IMR-90 (cell line): ENCODE data around the gene FSTL5. TPM values are rescaled to one million over a fixed set of nuclear protein-coding genes. Genes with fewer than 3 reads are reported as not detected.
A peak's percentile ranks its signal among the peaks of the same experiment; 100 is the strongest.

Source experiments
- ATAC-seq: fragments of 200-7000 bp; cut with Tn5 transposase; 2 replicates; pipeline ENCODE4 v1.9.1; 2020; ENCODE audit warnings: low read depth, mild to moderate bottlenecking, moderate library complexity
- BruUV-seq: library from RNA; stranded (reverse); fragments of 400-500 nt; replicated peaks from 2 replicates; lab custom pipeline; 2021; lab: Mats Ljungman, UMichigan
- CTCF ChIA-PET: fragments of 300-600 bp; formaldehyde crosslinking; extraction: SDS; loops from one replicate; lab custom pipeline; 2021; ENCODE audit warnings: antibody characterized with exemption; lab: Yijun Ruan, JAX
- POLR2A ChIA-PET: fragments of 300-600 bp; sonication (Branson Sonifier 250); formaldehyde crosslinking; loops from one replicate; lab custom pipeline; 2022; ENCODE audit warnings: antibody characterized with exemption; ENCODE audit not compliant: unreplicated experiment; lab: Charles Lee
- DNase-seq: peaks from one replicate; pipeline ENCODE4 v3.0.0; 2013
- H2AFZ ChIP-seq: replicated peaks from 2 replicates; pipeline ENCODE3; 2013; ENCODE audit warnings: low read length, mild to moderate bottlenecking; ENCODE audit not compliant: poor library complexity
- H2AK5ac ChIP-seq: 2 replicates; pipeline ENCODE4 v1.6.1; 2013; ENCODE audit warnings: low read depth, low read length, inconsistent platforms
- H2AK9ac ChIP-seq: replicated peaks from 2 replicates; pipeline ENCODE3; 2013; ENCODE audit warnings: mild to moderate bottlenecking, low read depth, low read length, moderate library complexity; ENCODE audit not compliant: poor library complexity
- H2BK120ac ChIP-seq: 2 replicates; pipeline ENCODE4 v1.6.1; 2013; ENCODE audit warnings: low read depth, low read length, inconsistent platforms
- H2BK15ac ChIP-seq: 3 replicates; pipeline ENCODE4 v1.6.1; 2013; ENCODE audit warnings: low read depth, low read length, inconsistent platforms
- H2BK20ac ChIP-seq: 2 replicates; pipeline ENCODE4 v1.6.1; 2013; ENCODE audit warnings: low read depth, mild to moderate bottlenecking, inconsistent platforms, low read length, moderate library complexity
- H2BK5ac ChIP-seq: 2 replicates; pipeline ENCODE4 v1.6.1; 2013; ENCODE audit warnings: mild to moderate bottlenecking, low read depth, low read length, inconsistent platforms; ENCODE audit not compliant: poor library complexity, severe bottlenecking
- H3K14ac ChIP-seq: replicated peaks from 2 replicates; pipeline ENCODE4 v1.6.1; 2013; ENCODE audit warnings: low read depth, low read length, inconsistent platforms
- H3K18ac ChIP-seq: 2 replicates; pipeline ENCODE4 v1.6.1; 2013; ENCODE audit warnings: low read depth, low read length, control low read depth
- H3K23ac ChIP-seq: 2 replicates; pipeline ENCODE4 v1.6.1; 2013; ENCODE audit warnings: low read depth, low read length, inconsistent platforms
- H3K27ac ChIP-seq: 2 replicates; pipeline ENCODE4 v1.5.1; 2013; ENCODE audit warnings: mild to moderate bottlenecking, control low read depth, low read length; ENCODE audit not compliant: insufficient read depth
- H3K27me3 ChIP-seq: 2 replicates; pipeline ENCODE4 v1.6.1; 2013; ENCODE audit warnings: low read length; ENCODE audit not compliant: control insufficient read depth, insufficient read depth
- H3K36me3 ChIP-seq: 2 replicates; pipeline ENCODE4 v1.6.1; 2013; ENCODE audit warnings: low read length, mixed read lengths; ENCODE audit not compliant: control insufficient read depth, insufficient read depth
- H3K4ac ChIP-seq: 2 replicates; pipeline ENCODE4 v1.6.1; 2013; ENCODE audit warnings: low read depth, low read length, inconsistent platforms
- H3K4me1 ChIP-seq: 2 replicates; pipeline ENCODE4 v1.6.1; 2013; ENCODE audit warnings: low read length, mixed read lengths; ENCODE audit not compliant: control insufficient read depth, insufficient read depth
- H3K4me2 ChIP-seq: 2 replicates; pipeline ENCODE4 v1.6.1; 2013; ENCODE audit warnings: low read depth, mild to moderate bottlenecking, control low read depth, low read length, moderate library complexity
- H3K4me3 ChIP-seq: 2 replicates; pipeline ENCODE4 v1.5.1; 2013; ENCODE audit warnings: low read depth, mild to moderate bottlenecking, control low read depth, low read length, moderate library complexity; ENCODE audit not compliant: insufficient read depth
- H3K56ac ChIP-seq: 2 replicates; pipeline ENCODE4 v1.6.1; 2013; ENCODE audit warnings: low read length, inconsistent platforms; ENCODE audit not compliant: insufficient read depth; ENCODE audit errors: extremely low read depth
- H3K79me1 ChIP-seq, 2 experiments: 2 replicates each; pipeline ENCODE4 v1.6.1; 2013; ENCODE audit warnings: low read length in 2 of 2, inconsistent platforms in 1 of 2, low read depth in 1 of 2
- H3K9ac ChIP-seq: 2 replicates; pipeline ENCODE4 v1.6.1; 2013; ENCODE audit warnings: low read depth, low read length, control low read depth
- H3K9me1 ChIP-seq: 2 replicates; pipeline ENCODE4 v1.6.1; 2013; ENCODE audit warnings: low read length, inconsistent platforms; ENCODE audit not compliant: insufficient read depth
- H3K9me3 ChIP-seq: 2 replicates; pipeline ENCODE4 v1.6.1; 2013; ENCODE audit warnings: low read length; ENCODE audit not compliant: control insufficient read depth, insufficient read depth
- H4K20me1 ChIP-seq: 2 replicates; pipeline ENCODE4 v1.6.1; 2013; ENCODE audit warnings: low read length, inconsistent platforms; ENCODE audit not compliant: insufficient read depth
- H4K5ac ChIP-seq: 2 replicates; pipeline ENCODE4 v1.6.1; 2013; ENCODE audit warnings: mild to moderate bottlenecking, low read depth, low read length, control low read depth
- H4K8ac ChIP-seq, 2 experiments: 2 replicates each; pipeline ENCODE4 v1.6.1; 2013; ENCODE audit warnings: low read depth in 2 of 2, low read length in 2 of 2, control low read depth in 1 of 2, inconsistent platforms in 1 of 2
- H4K91ac ChIP-seq: 2 replicates; pipeline ENCODE4 v1.6.1; 2013; ENCODE audit warnings: low read depth, low read length, inconsistent platforms; ENCODE audit not compliant: insufficient read depth
- MAFK ChIP-seq: IDR thresholded peaks from 2 replicates; pipeline ENCODE4 v1.6.1; 2012; ENCODE audit warnings: low read depth, low read length, improper control_type of control experiment
- POLR2A ChIP-seq: IDR thresholded peaks from 2 replicates; pipeline ENCODE4 v1.6.1; 2012; ENCODE audit warnings: mild to moderate bottlenecking, low read depth, low read length
- WGBS, 2 experiments: methylation state at CpG; one replicate each; pipeline versions ENCODE4 v1.1.5 to v1.1.7; 2013; ENCODE audit warnings: missing lambda C conversion rate in 2 of 2; ENCODE audit not compliant: insufficient read length in 1 of 2; ENCODE audit errors: extremely low coverage in 2 of 2; 5-methylcytosine and 5-hydroxymethylcytosine counted together
- dilution Hi-C: fragments of 300-500 bp; cut with HindIII; formaldehyde crosslinking; loops from one replicate; pipeline ENCODE4 v1.14.3; 2018; ENCODE audit warnings: low sequenced_read_pairs; ENCODE audit not compliant: unreplicated experiment
- in situ Hi-C: fragments of 300-500 bp; cut with MboI; formaldehyde crosslinking; loops from 3 replicates; pipeline ENCODE4 v1.14.3; 2019; ENCODE audit warnings: low sequenced_read_pairs, inconsistent platforms, mixed read lengths
- intact Hi-C: fragments of 100-400 bp; cut with micrococcal nuclease; formaldehyde crosslinking; loops from 2 replicates; pipeline ENCODE4 v1.10.0; 2022
- polyA plus RNA-seq, 3 experiments: library from polyadenylated mRNA; depleted of rRNA; stranded (reverse); fragments of >200 nt; gene quantifications; 2 replicates each; pipeline ENCODE4 v1.2.3, GENCODE V29; 2012; ENCODE audit warnings: low replicate concordance in 1 of 3
- total RNA-seq: library from RNA; depleted of rRNA; stranded (reverse); fragments of >200 nt; gene quantifications from 2 replicates; pipeline ENCODE4 v1.2.3, GENCODE V29; 2012

FSTL5 gene
- total and polyA plus RNA-seq, 2 of the 4 experiments (the other 2 are of a cell fraction), result under 0.01 TPM; not detected in 1

DNA sequence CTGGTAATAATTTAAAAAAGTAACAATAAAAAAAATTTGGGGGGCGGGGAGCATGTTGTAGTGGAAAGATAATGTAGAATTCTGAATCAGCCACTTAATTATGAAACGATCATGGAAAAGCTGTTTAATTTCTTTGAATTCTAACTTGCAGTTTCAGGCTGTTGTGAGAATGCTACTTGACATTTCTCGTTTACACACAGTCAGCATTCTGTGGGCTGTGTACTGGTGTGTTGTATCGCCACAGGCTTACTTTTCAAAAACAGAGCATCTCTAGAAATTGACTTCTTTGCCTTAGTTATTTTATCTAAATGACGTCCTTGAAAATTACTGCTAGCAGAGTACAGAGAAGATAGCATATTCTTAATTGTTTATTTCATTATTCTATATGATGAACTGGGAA is 350.4 kb downstream of the FSTL5 start:
- H3K27me3 ChIP-seq, result no peaks in the 10 kb centered on the region
- no peaks in the 10 kb centered on the region for H3K79me1 ChIP-seq
- no peak for DNase-seq
- no peak overlapping the region for H3K4me2 ChIP-seq
- no peak overlapping the region for H4K8ac ChIP-seq
- no peaks in the 10 kb centered on the region for H3K9me1 ChIP-seq
- no CpG with 5 or more reads among the region's 5 CpGs for WGBS, 2 experiments
- no peak overlapping the region for H2BK20ac ChIP-seq
- POLR2A ChIA-PET, result no interaction called here
- H2BK15ac ChIP-seq, result no peak overlapping the region
- no peak overlapping the region for H3K27ac ChIP-seq
- CTCF ChIA-PET, result interaction anchor here (0.6 kb wide), 1 partner anchor 834 kb away, joined by 5 read pairs; no protein-coding TSS in a partner anchor
- H4K91ac ChIP-seq, result no peak overlapping the region
- H4K5ac ChIP-seq, result no peak overlapping the region
- intact Hi-C loops (no loop called here), dilution Hi-C loops (no loop called here), in situ Hi-C loops (no loop called here)
- H3K4me1 ChIP-seq, result no peaks in the 10 kb centered on the region
- no peak overlapping the region for H3K14ac ChIP-seq
- H2AK9ac ChIP-seq, result no peak overlapping the region
- no peak overlapping the region for H3K18ac ChIP-seq
- ATAC-seq, result no peak
- H4K20me1 ChIP-seq, result no peaks in the 10 kb centered on the region
- H3K9me3 ChIP-seq, result no peaks in the 10 kb centered on the region
- H2AFZ ChIP-seq, result no peak overlapping the region
- no peak overlapping the region for H3K4ac ChIP-seq
- H3K56ac ChIP-seq, result no peak overlapping the region
- no peak overlapping the region for H3K23ac ChIP-seq
- H2AK5ac ChIP-seq, result no peak overlapping the region
- no peak overlapping the region for H2BK5ac ChIP-seq
- TF ChIP-seq POLR2A (no peak), MAFK (peak; percentile 46)
- BruUV-seq, result no TSS peak
- no peak overlapping the region for H2BK120ac ChIP-seq
- no peak overlapping the region for H3K9ac ChIP-seq
- H3K36me3 ChIP-seq, result no peaks in the 10 kb centered on the region
- H3K4me3 ChIP-seq, result no peak overlapping the region
